Measurements from ENCODE around the gene PIEZO1. TPM values are rescaled to one million over a fixed set of nuclear protein-coding genes. Genes with fewer than 3 reads are reported as not detected.
"Not testable (repeated sequence)": the region's sequence is repeated elsewhere in the genome, so short reads cannot be mapped to it uniquely, and the experiment has no call there.

PIEZO1 gene
- 142 and 181 TPM in 2 replicates for total RNA-seq (2014; rRNA removed; shearing (Covaris generic))

GRCh38 chr16:88785106-88785924, at the start of gene PIEZO1:
PIEZO1 (minus strand) TSS chr16:88785220; CDS start chr16:88784964, 256 bp downstream.
- peak within 1 kb of the TSS; percentile 99 for H3K4me3 ChIP-seq
- no peaks in the 10 kb centered on the region for H3K9me3 ChIP-seq (replicated peaks)
- DNase-seq (ENCODE audit: low read depth in 1 of 2, low spot score in 2 of 2) = peak; percentile 71 to 76
- H3K4me1 ChIP-seq (replicated peaks) = peaks cover 60% of the 10 kb centered on the region
- H3K36me3 ChIP-seq = peaks cover 43% of the 10 kb centered on the region
- H3K27me3 ChIP-seq (replicated peaks) = no peaks in the 10 kb centered on the region
- H3K27ac ChIP-seq = peak within 1 kb of the TSS; percentile 99

GRCh38 chr16:88834670-88835069, 49.6 kb upstream of the PIEZO1 start:
- H3K27ac ChIP-seq = no peak overlapping the region
- H3K27me3 ChIP-seq (replicated peaks) = no peaks in the 10 kb centered on the region
- H3K9me3 ChIP-seq (replicated peaks) = no peaks in the 10 kb centered on the region
- no peak overlapping the region for H3K4me3 ChIP-seq
- H3K4me1 ChIP-seq (replicated peaks) = no peaks in the 10 kb centered on the region
- no peak for DNase-seq (ENCODE audit: low read depth in 1 of 2, low spot score in 2 of 2)
- H3K36me3 ChIP-seq = peaks cover 20% of the 10 kb centered on the region

- H3K4me1 ChIP-seq (replicated peaks) = no peaks in the 10 kb centered on the region
- no peaks in the 10 kb centered on the region for H3K27me3 ChIP-seq (replicated peaks)
- H3K4me3 ChIP-seq = no peak overlapping the region
- DNase-seq (ENCODE audit: low read depth in 1 of 2, low spot score in 2 of 2) = no peak
- H3K36me3 ChIP-seq = peaks cover 12% of the 10 kb centered on the region
- H3K27ac ChIP-seq = no peak overlapping the region
- H3K9me3 ChIP-seq (replicated peaks) = no peaks in the 10 kb centered on the region
Measured at GRCh38 chr16:88833086-88833485, 48.1 kb upstream of the PIEZO1 start.

DNA sequence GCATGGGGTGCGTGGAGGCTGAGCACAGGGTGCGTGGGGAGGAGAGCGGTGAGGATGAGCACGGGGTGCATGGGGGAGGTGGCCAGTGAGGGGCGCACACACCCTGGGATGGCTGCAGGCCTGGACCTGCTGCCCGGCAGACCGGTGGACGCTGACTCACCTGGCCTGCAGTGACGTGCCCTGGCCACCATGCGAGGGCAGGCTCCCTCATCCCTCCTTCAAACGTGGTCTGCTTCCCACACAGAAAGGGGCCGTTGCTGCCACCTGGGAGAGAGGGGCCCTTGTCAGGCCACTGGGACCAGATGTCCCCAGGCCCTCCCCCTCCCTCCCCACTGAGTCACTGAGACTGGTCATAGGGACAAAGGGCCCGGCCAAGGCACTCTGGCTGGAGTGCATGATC, 46.8 kb upstream of the PIEZO1 start:
- Histone ChIP-seq H3K4me1 (replicated peaks) (no peaks in the 10 kb centered on the region), H3K9me3 (replicated peaks) (no peaks in the 10 kb centered on the region), H3K36me3 (peaks cover 12% of the 10 kb centered on the region), H3K27ac (no peak overlapping the region), H3K4me3 (no peak overlapping the region), H3K27me3 (replicated peaks) (no peaks in the 10 kb centered on the region)
- no peak for DNase-seq (ENCODE audit: low read depth in 1 of 2, low spot score in 2 of 2)

- H3K4me3 ChIP-seq = no peak overlapping the region
- DNase-seq (ENCODE audit: low read depth in 1 of 2, low spot score in 2 of 2) = no peak
- H3K4me1 ChIP-seq (replicated peaks) = no peaks in the 10 kb centered on the region
- no peak overlapping the region for H3K27ac ChIP-seq
- no peaks in the 10 kb centered on the region for H3K9me3 ChIP-seq (replicated peaks)
- H3K36me3 ChIP-seq = peaks cover 12% of the 10 kb centered on the region
- H3K27me3 ChIP-seq (replicated peaks) = no peaks in the 10 kb centered on the region
Measured at GRCh38 chr16:88830783-88831182, 45.8 kb upstream of the PIEZO1 start.

DNA sequence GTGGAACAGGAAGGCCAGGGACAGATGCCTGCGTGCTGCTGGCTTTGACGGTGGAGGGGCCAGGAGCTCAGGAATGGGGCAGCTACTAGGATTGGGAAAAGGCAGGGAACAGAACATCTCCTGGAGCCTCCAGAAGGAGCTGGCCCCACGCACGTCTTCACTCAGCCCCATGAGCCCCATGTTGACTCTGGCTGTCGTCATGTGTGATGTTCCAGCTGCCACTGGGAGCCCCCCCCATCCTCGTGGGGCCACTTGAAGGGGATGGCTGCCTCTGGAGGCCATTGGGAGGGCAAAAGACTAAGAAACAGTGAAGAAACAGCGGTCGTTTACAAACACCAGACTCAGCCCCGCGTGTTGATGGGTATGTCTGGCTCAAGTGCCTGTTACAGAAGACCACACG, 45.2 kb upstream of the PIEZO1 start:
- no peaks in the 10 kb centered on the region for H3K27me3 ChIP-seq (replicated peaks)
- H3K9me3 ChIP-seq (replicated peaks) = no peaks in the 10 kb centered on the region
- peaks cover 9% of the 10 kb centered on the region for H3K36me3 ChIP-seq
- no peak overlapping the region for H3K27ac ChIP-seq
- DNase-seq (ENCODE audit: low read depth in 1 of 2, low spot score in 2 of 2) = no peak
- no peaks in the 10 kb centered on the region for H3K4me1 ChIP-seq (replicated peaks)
- H3K4me3 ChIP-seq = no peak overlapping the region

DNA sequence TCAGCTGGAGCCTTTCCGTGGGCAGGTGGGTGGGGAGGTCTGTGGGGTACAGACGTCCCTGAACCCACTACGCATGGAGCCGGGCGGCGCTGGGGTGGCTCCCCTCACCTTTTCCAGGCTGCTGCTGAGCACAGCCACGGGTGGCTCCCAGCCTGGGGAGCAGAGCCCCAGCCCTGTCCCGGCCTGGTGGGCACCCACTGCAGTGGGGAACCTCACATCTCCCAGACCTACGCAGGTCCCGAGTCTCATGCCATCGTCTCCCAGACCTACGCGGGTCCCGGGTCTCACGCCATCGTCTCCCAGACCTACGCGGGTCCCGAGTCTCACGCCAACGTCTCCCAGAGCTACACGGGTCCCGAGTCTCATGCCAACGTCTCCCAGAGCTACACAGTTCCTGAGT, 43.7 kb upstream of the PIEZO1 start:
- Histone ChIP-seq H3K27ac (no peak overlapping the region), H3K27me3 (replicated peaks) (no peaks in the 10 kb centered on the region), H3K4me3 (no peak overlapping the region), H3K4me1 (replicated peaks) (no peaks in the 10 kb centered on the region), H3K36me3 (peaks cover 8% of the 10 kb centered on the region), H3K9me3 (replicated peaks) (no peaks in the 10 kb centered on the region)
- DNase-seq (ENCODE audit: low read depth in 1 of 2, low spot score in 2 of 2) = no peak

DNA sequence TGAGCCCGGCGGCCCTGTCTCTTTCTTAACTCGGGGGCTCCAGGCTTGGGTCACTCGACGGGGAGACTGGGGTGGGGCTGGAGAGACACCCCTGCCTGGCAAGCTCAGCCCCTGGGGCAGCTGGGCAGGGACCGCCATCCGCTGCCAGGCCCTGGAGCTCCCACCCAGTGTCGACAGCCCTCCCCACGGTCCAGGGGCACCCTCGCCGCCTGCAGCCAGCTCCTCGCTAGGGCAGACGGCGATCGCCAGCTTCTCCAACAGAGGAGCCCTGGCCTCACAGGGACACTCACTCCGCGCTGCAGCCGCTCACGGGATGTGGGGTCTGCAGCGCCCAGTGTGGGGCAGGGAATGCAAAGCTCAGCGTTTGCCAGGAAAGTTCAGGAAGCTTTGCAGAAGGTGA, 42.7 kb upstream of the PIEZO1 start:
- Histone ChIP-seq H3K36me3 (peaks cover 8% of the 10 kb centered on the region), H3K27ac (no peak overlapping the region), H3K4me1 (replicated peaks) (no peaks in the 10 kb centered on the region), H3K4me3 (no peak overlapping the region), H3K27me3 (replicated peaks) (no peaks in the 10 kb centered on the region), H3K9me3 (replicated peaks) (no peaks in the 10 kb centered on the region)
- no peak for DNase-seq (ENCODE audit: low read depth in 1 of 2, low spot score in 2 of 2)

GRCh38 chr16:88826070-88826840, 41.2 kb upstream of the PIEZO1 start:
- H3K9me3 ChIP-seq (replicated peaks) = no peaks in the 10 kb centered on the region
- H3K36me3 ChIP-seq = peaks cover 18% of the 10 kb centered on the region
- DNase-seq (ENCODE audit: low read depth in 1 of 2, low spot score in 2 of 2) = no peak
- H3K4me1 ChIP-seq (replicated peaks) = no peaks in the 10 kb centered on the region
- no peak overlapping the region for H3K27ac ChIP-seq
- no peak overlapping the region for H3K4me3 ChIP-seq
- H3K27me3 ChIP-seq (replicated peaks) = no peaks in the 10 kb centered on the region

GRCh38 chr16:88825146-88825545, 40.1 kb upstream of the PIEZO1 start:
- Histone ChIP-seq H3K4me3 (no peak overlapping the region), H3K4me1 (replicated peaks) (no peaks in the 10 kb centered on the region), H3K36me3 (peaks cover 16% of the 10 kb centered on the region; the same call in 1 of the 2 replicates), H3K27me3 (replicated peaks) (no peaks in the 10 kb centered on the region), H3K27ac (no peak overlapping the region), H3K9me3 (replicated peaks) (no peaks in the 10 kb centered on the region)
- DNase-seq (ENCODE audit: low read depth in 1 of 2, low spot score in 2 of 2) = no peak

- no peak overlapping the region for H3K4me3 ChIP-seq
- no peak overlapping the region for H3K27ac ChIP-seq
- DNase-seq (ENCODE audit: low read depth in 1 of 2, low spot score in 2 of 2) = no peak
- H3K27me3 ChIP-seq (replicated peaks) = no peaks in the 10 kb centered on the region
- H3K4me1 ChIP-seq (replicated peaks) = no peaks in the 10 kb centered on the region
- H3K9me3 ChIP-seq (replicated peaks) = no peaks in the 10 kb centered on the region
- H3K36me3 ChIP-seq = peaks cover 16% of the 10 kb centered on the region; the same call in 1 of the 2 replicates
Measured at GRCh38 chr16:88824256-88825077, 39.4 kb upstream of the PIEZO1 start.

GRCh38 chr16:88823646-88824045, 38.6 kb upstream of the PIEZO1 start:
- H3K36me3 ChIP-seq = peaks cover 16% of the 10 kb centered on the region; the same call in 1 of the 2 replicates

GRCh38 chr16:88822281-88823040, 37.4 kb upstream of the PIEZO1 start:
- no peak for DNase-seq (ENCODE audit: low read depth in 1 of 2, low spot score in 2 of 2)
- Histone ChIP-seq H3K4me1 (replicated peaks) (no peaks in the 10 kb centered on the region), H3K27me3 (replicated peaks) (no peaks in the 10 kb centered on the region), H3K36me3 (peaks cover 16% of the 10 kb centered on the region; the same call in 1 of the 2 replicates), H3K4me3 (no peak overlapping the region), H3K9me3 (replicated peaks) (no peaks in the 10 kb centered on the region), H3K27ac (no peak overlapping the region)

More at GRCh38 chr16:88823646-88824045, 38.6 kb upstream of the PIEZO1 start:
- H3K4me1 ChIP-seq (replicated peaks); H3K9me3 ChIP-seq (replicated peaks); H3K4me3 ChIP-seq; H3K27me3 ChIP-seq (replicated peaks); H3K27ac ChIP-seq; DNase-seq (ENCODE audit: low read depth in 1 of 2, low spot score in 2 of 2): not testable (repeated sequence)

Measured in SJSA1 (cell line).